Keratinocyte (primary cell): ENCODE data around the gene GNB5.

ENCODE experiments used
- CTCF ChIP-seq, 3 experiments: IDR thresholded peaks in 1 of 3; conservative IDR thresholded peaks in 1 of 3; optimal IDR thresholded peaks in 1 of 3; 2 replicates in 2 of 3; 3 replicates in 1 of 3; pipeline versions ENCODE3 to v1.5.1; 2011; ENCODE audit warnings: low read length in 3 of 3, mild to moderate bottlenecking in 3 of 3, moderate library complexity in 2 of 3, control low read depth in 1 of 3, inconsistent platforms in 1 of 3; ENCODE audit not compliant: insufficient read depth in 2 of 3; ENCODE audit errors: extremely low read depth in 1 of 3
- EZH2 ChIP-seq: IDR thresholded peaks from one replicate; pipeline ENCODE4 v1.6.1; 2012; ENCODE audit warnings: inconsistent platforms, mild to moderate bottlenecking, low read length, moderate library complexity

- TF ChIP-seq EZH2 (no peak), CTCF (optimal IDR thresholded peaks at IDR 0.05 in 1 of 3, IDR thresholded peaks at IDR 0.05 in 1 of 3, conservative IDR thresholded peaks at IDR 0.05 in 1 of 3; ENCODE audit: extremely low read depth in 1 of 3, insufficient read depth in 2 of 3, low read length in 3 of 3) (no peak)
Observed at GRCh38 chr15:52230073-52230472, 38.9 kb upstream of the GNB5 start.
